ENCODE measurements around the gene RUNX2. TPM values are rescaled to one million over a fixed set of nuclear protein-coding genes. Genes with fewer than 3 reads are reported as not detected.

RUNX2 gene
- total and polyA plus RNA-seq, 2 experiments from 2014 or later, result 0.66 to 1.7 TPM

GRCh38 chr6:45447005-45447404 is 118.9 kb downstream of the RUNX2 start (continued):
- TF ChIP-seq REST (IDR thresholded peaks at IDR 0.05; ENCODE audit: unreplicated experiment), result no peak
- TF ChIP-seq ZNF331 (CRISPR knock-in tag; IDR thresholded peaks at IDR 0.05; ENCODE audit: low read depth), result no peak
- no peak for TF ChIP-seq CREB1 (CRISPR knock-in tag; IDR thresholded peaks at IDR 0.05; ENCODE audit: low read depth)
- no peak for TF ChIP-seq STAT1 (IDR thresholded peaks at IDR 0.05; ENCODE audit: unreplicated experiment)
- TF ChIP-seq EZH2 (IDR thresholded peaks at IDR 0.05; ENCODE audit: low read depth, unreplicated experiment), result no peak
- no peak for TF ChIP-seq POLR2AphosphoS5 (IDR thresholded peaks at IDR 0.05; ENCODE audit: low read depth)
- TF ChIP-seq EZH2phosphoT487 (IDR thresholded peaks at IDR 0.05; ENCODE audit: unreplicated experiment), result no peak

DNA sequence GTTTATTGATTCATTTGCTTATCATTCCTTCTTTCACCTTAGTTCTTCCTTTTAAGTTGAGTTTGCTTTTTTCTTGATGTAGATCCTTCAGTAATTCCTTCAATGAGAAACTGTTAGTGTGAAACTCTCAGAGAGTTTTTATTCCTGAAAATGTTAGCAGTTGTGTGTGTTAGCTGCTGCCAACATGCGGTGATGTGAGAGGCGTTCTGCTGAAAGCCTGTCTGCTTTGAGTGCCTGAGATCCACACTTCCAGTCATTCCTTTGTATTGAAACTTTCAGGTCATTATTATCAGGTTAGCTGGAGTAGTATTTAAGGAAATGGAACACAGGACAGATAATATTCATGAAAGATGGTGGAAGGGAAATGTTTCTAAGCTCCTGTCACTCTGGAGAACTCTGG is 119.6 kb downstream of the RUNX2 start:
- Histone ChIP-seq H4K20me1 (replicated peaks; ENCODE audit: insufficient read depth) (no peaks in the 10 kb centered on the region), H3K36me3 (ENCODE audit: insufficient read depth) (no peaks in the 10 kb centered on the region), H3K27ac (ENCODE audit: low read depth) (no peak overlapping the region), H3K79me2 (replicated peaks; ENCODE audit: insufficient read depth) (no peaks in the 10 kb centered on the region), H2AFZ (no peak overlapping the region), H3K9me2 (ENCODE audit: insufficient read depth) (0 out of 2 replicates have a peak, but pooled peaks cover 5% of the 10 kb centered on the region), H3F3A (replicated peaks; ENCODE audit: low read depth) (no peaks in the 10 kb centered on the region), H3K27me3 (ENCODE audit: insufficient read depth) (no peaks in the 10 kb centered on the region), H3K4me1 (ENCODE audit: insufficient read depth) (peaks cover 29% of the 10 kb centered on the region), H3K4me2 (no peak overlapping the region), H3K4me3 (no peak overlapping the region)
- Mint-ChIP-seq H3K27ac (0 out of 2 replicates have a peak overlapping the region, but pooled peaks have one; percentile 0), H3K4me1 (peaks cover 27% of the 10 kb centered on the region), H3K4me3 (no peak overlapping the region), H3K9me3 (no peaks in the 10 kb centered on the region), H3K36me3 (ENCODE audit: low read depth) (no peaks in the 10 kb centered on the region), H3K27me3 (ENCODE audit: insufficient read depth, low read depth, poor library complexity) (peaks cover 1% of the 10 kb centered on the region)
- ATAC-seq (no peak), DNase-seq (ENCODE audit: low spot score) (no peak)
- TF ChIP-seq NANOG (IDR thresholded peaks at IDR 0.05; ENCODE audit: borderline replicate concordance), result no peak
- TF ChIP-seq CREB1 (CRISPR knock-in tag; IDR thresholded peaks at IDR 0.05; ENCODE audit: low read depth), result no peak
- no peak for TF ChIP-seq JUNB (IDR thresholded peaks at IDR 0.05; ENCODE audit: unreplicated experiment)
- no peak for TF ChIP-seq ZNF331 (CRISPR knock-in tag; IDR thresholded peaks at IDR 0.05; ENCODE audit: low read depth)
- no peak for TF ChIP-seq POLR2AphosphoS5 (IDR thresholded peaks at IDR 0.05; ENCODE audit: low read depth)
- no peak for TF ChIP-seq EZH2phosphoT487 (IDR thresholded peaks at IDR 0.05; ENCODE audit: unreplicated experiment)
- TF ChIP-seq STAT1 (IDR thresholded peaks at IDR 0.05; ENCODE audit: unreplicated experiment), result no peak
- TF ChIP-seq, protein P1, sequence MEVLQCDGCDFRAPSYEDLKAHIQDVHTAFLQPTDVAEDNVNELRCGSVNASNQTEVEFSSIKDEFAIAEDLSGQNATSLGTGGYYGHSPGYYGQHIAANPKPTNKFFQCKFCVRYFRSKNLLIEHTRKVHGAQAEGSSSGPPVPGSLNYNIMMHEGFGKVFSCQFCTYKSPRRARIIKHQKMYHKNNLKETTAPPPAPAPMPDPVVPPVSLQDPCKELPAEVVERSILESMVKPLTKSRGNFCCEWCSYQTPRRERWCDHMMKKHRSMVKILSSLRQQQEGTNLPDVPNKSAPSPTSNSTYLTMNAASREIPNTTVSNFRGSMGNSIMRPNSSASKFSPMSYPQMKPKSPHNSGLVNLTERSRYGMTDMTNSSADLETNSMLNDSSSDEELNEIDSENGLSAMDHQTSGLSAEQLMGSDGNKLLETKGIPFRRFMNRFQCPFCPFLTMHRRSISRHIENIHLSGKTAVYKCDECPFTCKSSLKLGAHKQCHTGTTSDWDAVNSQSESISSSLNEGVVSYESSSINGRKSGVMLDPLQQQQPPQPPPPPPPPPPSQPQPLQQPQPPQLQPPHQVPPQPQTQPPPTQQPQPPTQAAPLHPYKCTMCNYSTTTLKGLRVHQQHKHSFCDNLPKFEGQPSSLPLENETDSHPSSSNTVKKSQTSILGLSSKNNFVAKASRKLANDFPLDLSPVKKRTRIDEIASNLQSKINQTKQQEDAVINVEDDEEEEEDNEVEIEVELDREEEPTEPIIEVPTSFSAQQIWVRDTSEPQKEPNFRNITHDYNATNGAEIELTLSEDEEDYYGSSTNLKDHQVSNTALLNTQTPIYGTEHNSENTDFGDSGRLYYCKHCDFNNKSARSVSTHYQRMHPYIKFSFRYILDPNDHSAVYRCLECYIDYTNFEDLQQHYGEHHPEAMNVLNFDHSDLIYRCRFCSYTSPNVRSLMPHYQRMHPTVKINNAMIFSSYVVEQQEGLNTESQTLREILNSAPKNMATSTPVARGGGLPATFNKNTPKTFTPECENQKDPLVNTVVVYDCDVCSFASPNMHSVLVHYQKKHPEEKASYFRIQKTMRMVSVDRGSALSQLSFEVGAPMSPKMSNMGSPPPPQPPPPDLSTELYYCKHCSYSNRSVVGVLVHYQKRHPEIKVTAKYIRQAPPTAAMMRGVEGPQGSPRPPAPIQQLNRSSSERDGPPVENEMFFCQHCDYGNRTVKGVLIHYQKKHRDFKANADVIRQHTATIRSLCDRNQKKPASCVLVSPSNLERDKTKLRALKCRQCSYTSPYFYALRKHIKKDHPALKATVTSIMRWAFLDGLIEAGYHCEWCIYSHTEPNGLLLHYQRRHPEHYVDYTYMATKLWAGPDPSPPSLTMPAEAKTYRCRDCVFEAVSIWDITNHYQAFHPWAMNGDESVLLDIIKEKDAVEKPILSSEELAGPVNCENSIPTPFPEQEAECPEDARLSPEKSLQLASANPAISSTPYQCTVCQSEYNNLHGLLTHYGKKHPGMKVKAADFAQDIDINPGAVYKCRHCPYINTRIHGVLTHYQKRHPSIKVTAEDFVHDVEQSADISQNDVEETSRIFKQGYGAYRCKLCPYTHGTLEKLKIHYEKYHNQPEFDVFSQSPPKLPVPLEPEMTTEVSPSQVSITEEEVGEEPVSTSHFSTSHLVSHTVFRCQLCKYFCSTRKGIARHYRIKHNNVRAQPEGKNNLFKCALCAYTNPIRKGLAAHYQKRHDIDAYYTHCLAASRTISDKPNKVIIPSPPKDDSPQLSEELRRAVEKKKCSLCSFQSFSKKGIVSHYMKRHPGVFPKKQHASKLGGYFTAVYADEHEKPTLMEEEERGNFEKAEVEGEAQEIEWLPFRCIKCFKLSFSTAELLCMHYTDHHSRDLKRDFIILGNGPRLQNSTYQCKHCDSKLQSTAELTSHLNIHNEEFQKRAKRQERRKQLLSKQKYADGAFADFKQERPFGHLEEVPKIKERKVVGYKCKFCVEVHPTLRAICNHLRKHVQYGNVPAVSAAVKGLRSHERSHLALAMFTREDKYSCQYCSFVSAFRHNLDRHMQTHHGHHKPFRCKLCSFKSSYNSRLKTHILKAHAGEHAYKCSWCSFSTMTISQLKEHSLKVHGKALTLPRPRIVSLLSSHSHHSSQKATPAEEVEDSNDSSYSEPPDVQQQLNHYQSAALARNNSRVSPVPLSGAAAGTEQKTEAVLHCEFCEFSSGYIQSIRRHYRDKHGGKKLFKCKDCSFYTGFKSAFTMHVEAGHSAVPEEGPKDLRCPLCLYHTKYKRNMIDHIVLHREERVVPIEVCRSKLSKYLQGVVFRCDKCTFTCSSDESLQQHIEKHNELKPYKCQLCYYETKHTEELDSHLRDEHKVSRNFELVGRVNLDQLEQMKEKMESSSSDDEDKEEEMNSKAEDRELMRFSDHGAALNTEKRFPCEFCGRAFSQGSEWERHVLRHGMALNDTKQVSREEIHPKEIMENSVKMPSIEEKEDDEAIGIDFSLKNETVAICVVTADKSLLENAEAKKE (CRISPR knock-in tag; IDR thresholded peaks at IDR 0.05), result no peak
- TF ChIP-seq ETS1 (IDR thresholded peaks at IDR 0.05), result no peak
- no peak for TF ChIP-seq ZNF114 (CRISPR knock-in tag; IDR thresholded peaks at IDR 0.05)
- no peak for TF ChIP-seq EZH2 (IDR thresholded peaks at IDR 0.05; ENCODE audit: low read depth, unreplicated experiment)
- no peak for TF ChIP-seq CTCF (conservative IDR thresholded peaks at IDR 0.05; ENCODE audit: low read depth in 2 of 2)
